Right ventricle myocardium inferior (tissue), 1 donor: ENCODE measurements around the gene SELENOP. TPM values are rescaled to one million over a fixed set of nuclear protein-coding genes. Genes with fewer than 3 reads are reported as not detected.

Experiments
- ATAC-seq: fragments of 200-7000 bp; cut with Tn5 transposase; one replicate; pipeline ENCODE4 v1.9.1; 2020; ENCODE audit warnings: mild to moderate bottlenecking, moderate library complexity
- DNase-seq: peaks from one replicate; pipeline ENCODE4 v3.0.0; 2021; ENCODE audit errors: missing footprints
- intact Hi-C: fragments of 100-400 bp; cut with DNase I; formaldehyde crosslinking; loops from one replicate; pipeline ENCODE4 v1.11.0; 2022
- total RNA-seq: library from RNA; stranded (reverse); fragmentation: NEBNext Ultra II Directional; extraction: Animal tissue kit (Norgen Biotek cat#: 25700); gene quantifications from one replicate; pipeline ENCODE4 v1.2.1, GENCODE V29; 2021
- donor health status: DM: no; HTN: yes; CAD: no; lungs with severe emphysema.

Gene SELENOP
- total RNA-seq, 1 donor from 2014 or later: 284 TPM

DNA sequence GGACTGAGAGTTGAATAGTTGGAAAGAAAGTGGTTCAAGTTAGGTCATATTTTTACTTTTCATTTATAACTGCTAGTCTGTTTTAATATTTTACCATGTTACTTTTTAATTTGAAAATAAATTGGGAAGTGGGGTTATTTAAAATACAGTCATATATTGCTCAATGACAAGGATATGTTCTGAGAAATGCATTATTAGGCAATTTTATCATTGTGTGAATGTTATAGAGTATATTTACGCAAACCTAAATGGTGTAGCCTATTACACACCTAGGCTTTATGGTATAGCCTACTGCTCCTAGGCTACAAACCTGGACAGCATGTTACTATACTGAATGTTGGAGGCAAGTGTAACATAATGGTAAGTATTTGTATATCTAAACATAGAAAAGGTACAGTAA, 49.9 kb downstream of the SELENOP start:
- ATAC-seq: no peak
- intact Hi-C loops: loop anchor here (10.0 kb wide), 3 partner anchors 123 to 337 kb away; partner anchors contain the start of gene GHR
- no peak for DNase-seq

DNA sequence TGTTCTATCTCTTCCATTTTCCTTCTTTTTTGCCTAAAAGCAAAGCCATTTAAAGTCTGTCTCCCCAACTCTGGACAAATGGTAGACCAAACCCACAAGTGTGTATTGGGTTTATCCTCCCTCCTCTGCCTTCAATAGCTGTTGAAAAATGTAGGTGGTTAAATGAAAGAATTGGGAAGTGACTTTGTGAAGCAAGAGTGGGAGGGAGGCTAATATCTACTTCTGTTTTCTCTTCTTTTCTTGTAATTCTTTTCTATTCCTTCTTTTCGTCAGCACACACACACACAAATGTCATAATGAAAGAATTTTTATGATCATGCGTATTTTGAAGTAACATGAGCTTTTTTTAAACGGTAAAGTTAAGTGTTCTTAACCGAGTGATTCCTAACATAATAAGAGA, 51.3 kb downstream of the SELENOP start:
- ATAC-seq (no peak), DNase-seq (no peak)
- intact Hi-C loops: loop anchor here (10.0 kb wide), 3 partner anchors 124 to 336 kb away; partner anchors contain the start of gene GHR

DNA sequence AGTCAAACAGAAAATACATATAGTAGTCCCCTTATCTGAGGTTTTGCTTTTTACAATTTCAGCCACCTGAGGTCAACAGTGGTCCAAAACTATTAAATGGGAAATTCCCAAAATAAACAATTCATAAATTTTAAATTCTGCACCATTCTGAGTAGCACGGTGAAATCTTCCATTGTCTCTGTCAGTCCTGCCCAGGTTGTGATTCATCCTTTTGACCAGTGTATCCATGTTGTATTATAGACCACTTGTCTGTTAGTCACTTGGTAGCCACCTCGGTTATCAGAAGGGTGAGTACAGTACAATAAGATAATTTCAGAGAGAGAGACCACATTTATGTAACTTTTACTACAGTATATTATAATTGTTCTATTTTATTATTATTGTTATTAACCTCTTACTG, 52.2 kb downstream of the SELENOP start:
- intact Hi-C loops: no loop called here
- ATAC-seq (no peak), DNase-seq (no peak)

DNA sequence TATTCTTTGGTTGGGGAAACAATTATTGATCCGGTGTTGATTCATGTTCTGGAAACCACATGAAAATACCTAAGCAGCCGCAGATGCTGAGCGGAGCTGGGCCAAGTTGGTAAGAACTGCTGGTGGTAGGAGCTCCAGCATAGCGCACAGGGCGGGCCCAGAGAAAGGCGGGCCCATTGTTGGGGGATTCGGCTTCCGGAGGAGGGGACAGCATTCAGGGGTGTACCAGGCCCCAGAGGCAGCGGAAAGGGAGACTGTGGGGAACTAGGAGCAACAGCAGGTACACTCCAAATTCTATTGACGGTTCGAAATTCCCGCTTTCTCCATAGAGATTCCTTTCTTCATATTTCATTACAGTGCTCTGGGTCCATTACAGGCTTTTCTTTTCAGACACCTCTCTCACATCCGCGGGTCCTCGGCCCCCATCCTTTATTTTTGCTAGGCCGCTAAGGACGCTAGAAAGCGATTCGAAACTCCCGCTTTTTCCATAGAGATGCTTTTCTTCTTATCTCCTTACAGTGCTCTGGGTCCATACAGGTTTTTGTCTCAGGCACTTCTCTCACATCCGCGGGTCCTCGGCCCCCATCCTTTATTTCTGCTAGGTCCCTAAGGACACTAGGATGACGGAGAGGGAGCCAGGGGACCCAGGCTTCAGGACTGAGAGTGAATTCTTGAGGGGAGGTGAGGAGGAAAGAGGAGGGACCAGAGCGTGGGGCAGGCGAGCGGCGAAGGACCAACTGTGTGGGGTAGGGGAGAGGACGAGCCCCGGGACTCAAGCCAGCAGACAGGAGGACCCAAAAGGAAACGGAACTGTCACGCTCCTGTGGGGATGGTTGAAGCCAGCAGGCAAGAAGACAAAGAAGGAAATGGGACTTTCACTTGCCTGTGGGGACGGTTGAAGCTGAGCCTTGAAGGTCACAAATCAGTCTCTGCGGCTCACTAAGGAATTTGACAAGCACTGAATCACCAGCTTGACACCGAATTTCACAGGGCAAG, 54.8 kb downstream of the SELENOP start, which contains the start of gene CCDC152:
CCDC152 (plus strand) TSS at position 213 of the 996 bp plus-strand sequence. CDS start 2,304 bp downstream, outside the sequence.
- intact Hi-C loops: no loop called here
- DNase-seq: no peak
- peak; percentile 54 for ATAC-seq

DNA sequence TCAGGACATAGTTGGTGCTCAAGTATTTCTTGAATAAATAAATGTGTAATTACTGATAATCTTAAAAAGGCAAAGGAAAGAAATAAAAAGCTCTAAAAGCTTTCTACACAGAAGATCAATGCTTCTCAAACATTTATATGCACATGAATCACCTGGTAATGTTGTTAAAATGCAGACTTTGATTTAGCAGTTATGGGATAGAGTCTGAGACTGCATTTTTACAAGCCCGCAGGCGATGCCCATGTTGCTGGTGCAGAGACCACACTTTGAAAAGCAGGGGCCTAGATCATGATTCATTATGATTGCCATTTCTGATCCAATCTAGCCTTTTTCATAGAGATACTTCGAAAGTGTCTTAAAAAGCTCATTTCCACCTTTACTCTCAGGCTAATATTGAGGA, 58.6 kb downstream of the SELENOP start:
- ATAC-seq: no peak
- intact Hi-C loops: no loop called here
- DNase-seq: no peak

DNA sequence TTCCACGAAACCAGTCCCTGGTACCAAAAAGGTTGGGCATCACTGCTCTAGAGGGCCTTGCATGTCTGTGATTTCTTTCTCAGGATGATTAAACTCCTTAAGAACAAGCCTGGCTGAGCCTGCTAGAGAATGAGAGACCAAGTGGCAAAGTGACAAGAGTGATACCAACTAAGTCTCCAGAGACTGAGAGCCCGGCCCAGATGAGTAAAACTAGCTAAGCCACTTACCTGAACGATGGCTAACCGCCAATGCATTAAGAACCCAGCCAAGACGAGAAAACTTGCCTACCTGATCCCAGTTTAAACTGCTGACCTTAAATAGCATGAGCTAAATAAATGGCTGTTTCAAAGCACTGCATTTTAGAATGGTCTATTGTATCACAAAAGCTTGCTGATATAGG, 60.6 kb downstream of the SELENOP start:
- DNase-seq: no peak
- intact Hi-C loops: no loop called here
- ATAC-seq: no peak

DNA sequence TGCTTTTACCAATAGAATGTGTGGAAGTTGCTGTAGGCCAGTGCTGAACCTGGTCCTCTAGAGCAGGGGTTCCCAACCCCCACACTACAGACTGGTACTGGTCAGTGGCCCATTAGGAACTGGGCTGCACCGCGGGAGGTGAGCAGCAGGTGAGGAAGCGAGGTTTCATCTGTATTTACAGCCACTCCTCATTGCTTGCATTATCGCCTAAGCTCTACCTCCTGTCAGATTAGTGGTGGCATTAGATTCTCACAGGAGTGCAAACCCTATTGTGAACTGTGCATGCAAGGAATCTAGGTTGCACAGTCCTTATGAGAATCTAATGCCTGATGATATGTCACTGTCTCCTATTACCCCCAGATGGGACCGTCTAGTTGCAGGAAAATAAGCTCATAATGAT, 61.2 kb downstream of the SELENOP start:
- intact Hi-C loops: no loop called here
- ATAC-seq: no peak
- no peak for DNase-seq

Other genes starting within 250 kb of the SELENOP start
- 1.4 TPM for gene CCDC152, start 55.1 kb downstream of the SELENOP start, total RNA-seq
- 0.84 TPM for gene ANXA2R, start 228.4 kb upstream of the SELENOP start, total RNA-seq